GM12865 (cell line): Measurements from ENCODE around the gene CEP192.
"Not testable (repeated sequence)": the region's sequence is repeated elsewhere in the genome, so short reads cannot be mapped to it uniquely, and the experiment has no call there.

Experiments used
- DNase-seq: peaks from one replicate; pipeline ENCODE4 v3.0.0; 2010; ENCODE audit warnings: low read depth
- H3K4me3 ChIP-seq: 2 replicates; pipeline ENCODE4 v1.5.1; 2011; ENCODE audit warnings: mild to moderate bottlenecking, low read depth, low read length, control low read depth
- TF ChIP-seq, protein P1 (sequence below): IDR thresholded peaks from 2 replicates; pipeline ENCODE4 v1.5.1; 2011; ENCODE audit warnings: low read length, control low read depth, low read depth, inconsistent platforms; ENCODE audit not compliant: insufficient read depth; ENCODE audit errors: missing control alignments

Gene CEP192

DNA sequence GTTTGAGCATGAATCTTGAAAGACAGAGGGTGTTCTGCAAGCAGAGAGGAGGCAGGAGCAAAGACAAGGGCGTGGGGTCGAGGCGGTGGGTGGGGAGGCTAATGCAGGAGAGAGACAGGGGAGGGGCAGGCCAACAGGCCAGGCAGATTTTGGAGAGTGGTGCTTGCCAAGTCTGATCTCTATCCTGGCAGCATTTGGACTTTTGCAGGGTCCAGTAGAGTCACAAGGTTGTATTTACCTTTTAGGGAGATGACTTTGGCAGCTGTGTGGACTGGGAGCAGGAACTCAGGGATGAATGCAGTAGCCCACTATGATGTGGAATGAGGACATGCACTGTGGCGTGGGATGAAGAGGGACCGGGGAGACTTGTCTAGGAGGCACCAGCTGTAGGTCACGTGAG is 15.7 kb upstream of the CEP192 start:
- no peak for DNase-seq
- H3K4me3 ChIP-seq: no peak overlapping the region
- TF ChIP-seq, protein P1, sequence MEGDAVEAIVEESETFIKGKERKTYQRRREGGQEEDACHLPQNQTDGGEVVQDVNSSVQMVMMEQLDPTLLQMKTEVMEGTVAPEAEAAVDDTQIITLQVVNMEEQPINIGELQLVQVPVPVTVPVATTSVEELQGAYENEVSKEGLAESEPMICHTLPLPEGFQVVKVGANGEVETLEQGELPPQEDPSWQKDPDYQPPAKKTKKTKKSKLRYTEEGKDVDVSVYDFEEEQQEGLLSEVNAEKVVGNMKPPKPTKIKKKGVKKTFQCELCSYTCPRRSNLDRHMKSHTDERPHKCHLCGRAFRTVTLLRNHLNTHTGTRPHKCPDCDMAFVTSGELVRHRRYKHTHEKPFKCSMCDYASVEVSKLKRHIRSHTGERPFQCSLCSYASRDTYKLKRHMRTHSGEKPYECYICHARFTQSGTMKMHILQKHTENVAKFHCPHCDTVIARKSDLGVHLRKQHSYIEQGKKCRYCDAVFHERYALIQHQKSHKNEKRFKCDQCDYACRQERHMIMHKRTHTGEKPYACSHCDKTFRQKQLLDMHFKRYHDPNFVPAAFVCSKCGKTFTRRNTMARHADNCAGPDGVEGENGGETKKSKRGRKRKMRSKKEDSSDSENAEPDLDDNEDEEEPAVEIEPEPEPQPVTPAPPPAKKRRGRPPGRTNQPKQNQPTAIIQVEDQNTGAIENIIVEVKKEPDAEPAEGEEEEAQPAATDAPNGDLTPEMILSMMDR: no peak

DNA sequence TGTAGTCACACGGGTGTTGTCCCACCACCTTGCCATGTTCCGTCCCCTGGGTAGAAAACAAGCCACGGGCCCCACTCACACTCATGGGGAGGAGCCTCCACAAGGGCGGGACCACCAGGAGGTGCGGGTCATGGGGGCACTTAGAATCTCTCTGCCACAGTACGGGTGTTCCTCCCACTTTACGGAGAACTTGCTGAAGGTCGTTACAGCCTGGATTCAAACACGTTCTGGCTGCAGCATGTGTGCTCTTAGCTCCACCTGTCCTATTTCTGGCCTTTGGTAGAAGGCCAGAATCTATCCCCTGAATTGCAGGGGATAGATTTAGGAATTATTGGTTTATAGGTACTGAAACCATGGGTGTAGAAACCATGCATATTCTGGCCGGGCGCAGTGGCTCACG is 14.9 kb upstream of the CEP192 start:
- no peak for DNase-seq
- TF ChIP-seq, protein P1: no peak
- H3K4me3 ChIP-seq: no peak overlapping the region

DNA sequence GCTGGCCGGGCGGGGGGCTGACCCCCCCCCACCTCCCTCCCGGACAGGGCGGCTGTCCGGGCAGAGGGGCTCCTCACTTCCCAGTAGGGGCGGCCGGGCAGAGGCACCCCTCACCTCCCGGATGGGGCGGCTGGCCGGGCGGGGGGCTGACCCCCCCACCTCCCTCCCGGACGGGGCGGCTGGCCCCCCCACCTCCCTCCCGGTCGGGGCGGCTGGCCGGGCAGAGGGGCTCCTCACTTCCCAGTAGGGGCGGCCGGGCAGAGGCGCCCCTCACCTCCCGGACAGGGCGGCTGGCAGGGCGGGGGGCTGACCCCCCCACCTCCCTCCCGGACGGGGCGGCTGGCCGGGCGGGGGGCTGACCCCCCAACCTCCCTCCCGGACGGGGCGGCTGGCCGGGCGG is 11.1 kb upstream of the CEP192 start:
- H3K4me3 ChIP-seq, DNase-seq: not testable (repeated sequence)

DNA sequence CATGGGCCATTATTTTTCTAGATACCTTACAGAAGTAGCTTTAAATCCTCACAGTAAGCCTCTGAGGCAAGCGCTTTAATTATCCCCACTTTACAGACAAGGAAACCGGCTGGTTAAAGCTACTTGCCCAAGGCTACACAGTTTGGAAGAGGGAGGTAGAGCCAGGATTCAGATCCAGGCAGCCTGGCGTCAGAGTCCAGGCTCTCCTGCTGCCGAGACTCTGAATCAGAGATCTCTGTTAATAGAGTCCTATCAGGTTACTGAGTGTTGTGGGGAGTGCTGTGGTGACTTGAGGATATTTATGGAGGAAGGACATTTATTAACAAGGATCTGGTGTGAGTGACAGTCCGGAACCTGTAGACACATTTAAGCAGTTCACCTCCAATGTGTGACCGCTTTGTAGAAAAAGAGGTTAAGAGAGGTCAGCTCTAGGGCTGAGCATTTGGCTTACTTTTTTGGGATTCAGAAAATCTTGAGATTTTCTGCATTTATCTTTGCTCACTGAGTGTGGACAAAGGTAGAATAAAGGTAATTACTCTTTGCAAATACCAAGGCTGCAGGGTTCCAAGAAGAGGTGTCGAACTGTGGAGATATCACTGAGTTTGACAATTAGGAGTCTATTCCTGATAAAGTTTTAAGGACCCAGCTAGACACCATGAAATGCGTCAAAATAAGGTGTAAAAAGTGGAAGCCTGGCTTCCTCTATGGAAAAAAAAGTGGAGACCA is 1.6 kb upstream of the CEP192 start:
- H3K4me3 ChIP-seq: no peak overlapping the region
- DNase-seq: no peak
- TF ChIP-seq, protein P1: no peak

DNA sequence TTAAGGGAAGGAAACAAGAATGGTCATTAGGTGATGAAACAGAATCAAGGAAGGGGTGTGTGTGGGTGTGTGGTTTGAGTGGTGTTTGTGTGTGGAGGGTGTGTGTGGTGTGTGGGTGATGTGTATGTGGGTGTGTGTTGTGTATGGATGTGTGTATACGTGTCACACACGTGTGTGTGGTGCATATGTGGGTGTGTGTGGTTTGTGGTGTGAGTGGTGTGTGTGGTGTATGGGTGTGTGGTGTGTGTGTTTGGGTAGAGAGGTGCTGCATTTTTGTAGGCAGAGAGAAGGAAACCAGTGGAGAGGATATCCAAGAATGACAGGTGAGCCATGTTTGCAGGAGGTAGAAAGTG is 1.1 kb upstream of the CEP192 start:
- peak overlapping the region; percentile 93 for H3K4me3 ChIP-seq
- DNase-seq: peak; percentile 46
- TF ChIP-seq, protein P1: no peak

DNA sequence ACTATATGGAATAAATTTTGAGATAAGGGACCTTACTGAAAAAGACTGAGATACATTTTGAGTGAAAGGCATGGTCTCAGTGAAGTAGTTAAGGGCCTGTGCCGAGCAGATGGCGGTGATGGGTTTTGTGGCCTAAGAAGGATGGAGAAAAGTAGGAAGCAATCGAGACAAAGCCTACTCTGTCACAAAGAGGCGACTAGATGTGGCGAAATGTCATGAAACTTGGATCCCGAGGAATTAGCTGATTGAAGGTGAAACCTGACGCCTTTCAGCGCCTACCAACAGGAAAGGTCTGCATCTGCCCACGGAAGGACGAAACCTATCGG is 558 bp upstream of the CEP192 start:
- DNase-seq: no peak
- peak overlapping the region; percentile 93 for H3K4me3 ChIP-seq
- TF ChIP-seq, protein P1: no peak

DNA sequence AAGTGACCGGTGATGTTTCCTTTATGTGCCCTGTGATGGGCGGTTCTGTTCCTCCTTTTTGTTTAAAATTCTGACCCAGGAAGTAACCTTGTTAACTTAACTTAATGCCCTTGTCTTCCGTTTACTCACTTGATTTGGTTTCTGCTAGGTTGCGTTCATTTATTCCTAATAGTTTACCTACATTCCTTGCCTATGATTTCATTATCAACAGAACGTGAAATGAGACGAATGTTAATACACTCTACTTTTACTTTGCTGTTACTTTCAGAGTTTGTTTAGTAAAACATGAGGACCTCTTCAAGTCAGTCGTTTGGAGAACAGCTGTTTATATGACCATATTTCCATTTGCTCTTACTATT is 638 bp downstream of the CEP192 start:
- TF ChIP-seq, protein P1: no peak
- peak overlapping the region; percentile 93 for H3K4me3 ChIP-seq
- DNase-seq: no peak

DNA sequence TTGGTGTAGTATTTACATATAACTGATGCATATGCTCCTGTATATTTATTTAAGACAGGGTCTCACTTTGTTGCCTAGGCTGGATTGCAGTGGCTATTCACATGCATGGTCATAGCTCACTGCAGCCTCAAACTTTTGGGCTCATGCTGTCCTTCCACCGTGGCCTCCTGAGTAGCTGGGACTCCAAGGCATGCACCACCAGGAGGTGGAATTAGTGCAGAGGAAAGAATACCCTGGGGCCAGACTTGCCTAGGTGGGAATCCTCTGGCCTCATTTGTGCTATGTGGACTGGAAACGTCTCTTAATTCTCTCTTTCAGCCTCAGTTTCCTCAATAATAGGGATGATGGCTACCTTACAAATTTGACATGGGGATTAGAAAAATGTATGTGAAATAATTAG is 2.3 kb downstream of the CEP192 start:
- no peak for DNase-seq
- TF ChIP-seq, protein P1: no peak
- no peak overlapping the region for H3K4me3 ChIP-seq
